ENCODE data around the gene PMEL. TPM values are rescaled to one million over a fixed set of nuclear protein-coding genes. Genes with fewer than 3 reads are reported as not detected.

PMEL gene
- total RNA-seq, 1 experiment from 2014 or later: 72.2 TPM

- Mint-ChIP-seq H3K9me3 (no peaks in the 10 kb centered on the region), H3K4me3 (no peak overlapping the region), H3K4me1 (no peaks in the 10 kb centered on the region), H3K27me3 (ENCODE audit: low read depth) (no peaks in the 10 kb centered on the region), H3K36me3 (peaks cover 19% of the 10 kb centered on the region), H3K27ac (no peak overlapping the region)
- ChIA-PET CTCF (interaction anchor here (1.4 kb wide), 1 partner anchor 217 kb away, joined by 4 read pairs; no protein-coding TSS in a partner anchor), POLR2A (no interaction called here)
- ATAC-seq: no peak
- DNase-seq (ENCODE audit: low spot score): no peak
- no peak for TF ChIP-seq HMGA2 (CRISPR knock-in tag; IDR thresholded peaks at IDR 0.05)
- TF ChIP-seq, protein P1, sequence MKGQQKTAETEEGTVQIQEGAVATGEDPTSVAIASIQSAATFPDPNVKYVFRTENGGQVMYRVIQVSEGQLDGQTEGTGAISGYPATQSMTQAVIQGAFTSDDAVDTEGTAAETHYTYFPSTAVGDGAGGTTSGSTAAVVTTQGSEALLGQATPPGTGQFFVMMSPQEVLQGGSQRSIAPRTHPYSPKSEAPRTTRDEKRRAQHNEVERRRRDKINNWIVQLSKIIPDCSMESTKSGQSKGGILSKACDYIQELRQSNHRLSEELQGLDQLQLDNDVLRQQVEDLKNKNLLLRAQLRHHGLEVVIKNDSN (CRISPR knock-in tag; IDR thresholded peaks at IDR 0.05): no peak
- TF ChIP-seq, protein P2, sequence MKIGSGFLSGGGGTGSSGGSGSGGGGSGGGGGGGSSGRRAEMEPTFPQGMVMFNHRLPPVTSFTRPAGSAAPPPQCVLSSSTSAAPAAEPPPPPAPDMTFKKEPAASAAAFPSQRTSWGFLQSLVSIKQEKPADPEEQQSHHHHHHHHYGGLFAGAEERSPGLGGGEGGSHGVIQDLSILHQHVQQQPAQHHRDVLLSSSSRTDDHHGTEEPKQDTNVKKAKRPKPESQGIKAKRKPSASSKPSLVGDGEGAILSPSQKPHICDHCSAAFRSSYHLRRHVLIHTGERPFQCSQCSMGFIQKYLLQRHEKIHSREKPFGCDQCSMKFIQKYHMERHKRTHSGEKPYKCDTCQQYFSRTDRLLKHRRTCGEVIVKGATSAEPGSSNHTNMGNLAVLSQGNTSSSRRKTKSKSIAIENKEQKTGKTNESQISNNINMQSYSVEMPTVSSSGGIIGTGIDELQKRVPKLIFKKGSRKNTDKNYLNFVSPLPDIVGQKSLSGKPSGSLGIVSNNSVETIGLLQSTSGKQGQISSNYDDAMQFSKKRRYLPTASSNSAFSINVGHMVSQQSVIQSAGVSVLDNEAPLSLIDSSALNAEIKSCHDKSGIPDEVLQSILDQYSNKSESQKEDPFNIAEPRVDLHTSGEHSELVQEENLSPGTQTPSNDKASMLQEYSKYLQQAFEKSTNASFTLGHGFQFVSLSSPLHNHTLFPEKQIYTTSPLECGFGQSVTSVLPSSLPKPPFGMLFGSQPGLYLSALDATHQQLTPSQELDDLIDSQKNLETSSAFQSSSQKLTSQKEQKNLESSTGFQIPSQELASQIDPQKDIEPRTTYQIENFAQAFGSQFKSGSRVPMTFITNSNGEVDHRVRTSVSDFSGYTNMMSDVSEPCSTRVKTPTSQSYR (CRISPR knock-in tag; IDR thresholded peaks at IDR 0.05): no peak
- TF ChIP-seq, protein P3, sequence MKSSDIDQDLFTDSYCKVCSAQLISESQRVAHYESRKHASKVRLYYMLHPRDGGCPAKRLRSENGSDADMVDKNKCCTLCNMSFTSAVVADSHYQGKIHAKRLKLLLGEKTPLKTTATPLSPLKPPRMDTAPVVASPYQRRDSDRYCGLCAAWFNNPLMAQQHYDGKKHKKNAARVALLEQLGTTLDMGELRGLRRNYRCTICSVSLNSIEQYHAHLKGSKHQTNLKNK (CRISPR knock-in tag; IDR thresholded peaks at IDR 0.05): no peak
- TF ChIP-seq, protein P4, sequence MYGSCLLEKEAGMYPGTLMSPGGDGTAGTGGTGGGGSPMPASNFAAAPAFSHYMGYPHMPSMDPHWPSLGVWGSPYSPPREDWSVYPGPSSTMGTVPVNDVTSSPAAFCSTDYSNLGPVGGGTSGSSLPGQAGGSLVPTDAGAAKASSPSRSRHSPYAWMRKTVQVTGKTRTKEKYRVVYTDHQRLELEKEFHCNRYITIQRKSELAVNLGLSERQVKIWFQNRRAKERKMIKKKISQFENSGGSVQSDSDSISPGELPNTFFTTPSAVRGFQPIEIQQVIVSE (CRISPR knock-in tag; IDR thresholded peaks at IDR 0.05; ENCODE audit: borderline replicate concordance): no peak
- TF ChIP-seq STAT6 (CRISPR knock-in tag; conservative IDR thresholded peaks at IDR 0.05; ENCODE audit: low read depth): no peak
- no peak for TF ChIP-seq NFATC4 (CRISPR knock-in tag; IDR thresholded peaks at IDR 0.05)
- no peak for TF ChIP-seq MYBL2 (CRISPR knock-in tag; IDR thresholded peaks at IDR 0.05)
- no peak for TF ChIP-seq SOX15 (CRISPR knock-in tag; IDR thresholded peaks at IDR 0.05)
- TF ChIP-seq AR (CRISPR knock-in tag; IDR thresholded peaks at IDR 0.05): no peak
- no peak for TF ChIP-seq ZBTB21 (CRISPR knock-in tag; IDR thresholded peaks at IDR 0.05; ENCODE audit: borderline replicate concordance)
- TF ChIP-seq GRHL2 (CRISPR knock-in tag; IDR thresholded peaks at IDR 0.05; ENCODE audit: insufficient replicate concordance, severe bottlenecking): no peak
- no peak for TF ChIP-seq CBFB (CRISPR knock-in tag; IDR thresholded peaks at IDR 0.05; ENCODE audit: low read depth)
- no peak for TF ChIP-seq JUN (CRISPR knock-in tag; IDR thresholded peaks at IDR 0.05)
- no peak for TF ChIP-seq ZNF138 (CRISPR knock-in tag; conservative IDR thresholded peaks at IDR 0.05)
- TF ChIP-seq ESRRA (CRISPR knock-in tag; IDR thresholded peaks at IDR 0.05; ENCODE audit: borderline replicate concordance): no peak
- TF ChIP-seq ZNF121 (CRISPR knock-in tag; IDR thresholded peaks at IDR 0.05): no peak
- TF ChIP-seq ZNF532 (CRISPR knock-in tag; IDR thresholded peaks at IDR 0.05; ENCODE audit: borderline replicate concordance): no peak
- TF ChIP-seq RELA (CRISPR knock-in tag; IDR thresholded peaks at IDR 0.05; ENCODE audit: borderline replicate concordance): no peak
- no peak for TF ChIP-seq ETV6 (CRISPR knock-in tag; IDR thresholded peaks at IDR 0.05)
Observed at GRCh38 chr12:55955344-55955743, 10.5 kb downstream of the PMEL start.

Data from WTC11 (cell line).